Neural crest cell (in vitro differentiated cells): Measurements from ENCODE around the gene LBR. TPM values are rescaled to one million over a fixed set of nuclear protein-coding genes. Genes with fewer than 3 reads are reported as not detected.

ENCODE experiments used
- DNase-seq: peaks from one replicate; pipeline ENCODE4 v3.0.0; 2021; ENCODE audit warnings: low read depth, mixed read lengths, low spot score
- H3K27ac Mint-ChIP-seq: one replicate; pipeline ENCODE4 v1.8.0; 2021; ENCODE audit warnings: mild to moderate bottlenecking, mixed read lengths; ENCODE audit not compliant: unreplicated experiment
- H3K27me3 Mint-ChIP-seq: 2 replicates; pipeline ENCODE4 v1.8.0; 2021; ENCODE audit warnings: low read depth, mild to moderate bottlenecking, mixed read lengths
- H3K36me3 Mint-ChIP-seq: 2 replicates; pipeline ENCODE4 v1.8.0; 2021; ENCODE audit warnings: low read depth, mild to moderate bottlenecking, mixed read lengths
- H3K4me1 Mint-ChIP-seq: 2 replicates; pipeline ENCODE4 v1.8.0; 2021; ENCODE audit warnings: mixed read lengths
- H3K4me3 Mint-ChIP-seq: one replicate; pipeline ENCODE4 v1.8.0; 2021; ENCODE audit warnings: mild to moderate bottlenecking, mixed read lengths
- H3K9me3 Mint-ChIP-seq: 2 replicates; pipeline ENCODE4 v1.8.0; 2021; ENCODE audit warnings: mixed read lengths
- CTCF ChIP-seq: fragments of 200-600 bp; sonication (generic); conservative IDR thresholded peaks from 2 replicates; pipeline ENCODE4 v1.5.0; 2021; ENCODE audit warnings: antibody characterized with exemption, mild to moderate bottlenecking
- total RNA-seq: library from RNA; stranded (reverse); gene quantifications from 2 replicates; pipeline ENCODE4 v1.2.1, GENCODE V29; 2021

LBR gene
- total RNA-seq, 1 donor from 2014 or later = 181 TPM

- Mint-ChIP-seq H3K4me1 (no peaks in the 10 kb centered on the region), H3K9me3 (no peaks in the 10 kb centered on the region), H3K27ac (no peak overlapping the region), H3K4me3 (no peak overlapping the region), H3K27me3 (no peaks in the 10 kb centered on the region), H3K36me3 (no peaks in the 10 kb centered on the region)
- TF ChIP-seq CTCF = no peak
- no peak for DNase-seq
These were observed 72.0 kb downstream of the LBR start for GRCh38 chr1:225355863-225356262.

GRCh38 chr1:225354906-225355305 lies 72.9 kb downstream of the LBR start:
- Mint-ChIP-seq H3K27ac (no peak overlapping the region), H3K27me3 (no peaks in the 10 kb centered on the region), H3K4me3 (no peak overlapping the region), H3K4me1 (no peaks in the 10 kb centered on the region), H3K9me3 (peaks cover 1% of the 10 kb centered on the region), H3K36me3 (no peaks in the 10 kb centered on the region)
- no peak for TF ChIP-seq CTCF
- DNase-seq = no peak

Other genes with a start within 250 kb of the LBR start
- 179 and 181 TPM in 2 replicates for gene ENAH, start 225.1 kb upstream of the LBR start, total RNA-seq